HEK293T (cell line): ENCODE data around the gene ZNF580.

Source experiments
- BHLHE40 ChIP-seq: fragments of 450-650 bp; IDR thresholded peaks from 2 replicates; pipeline ENCODE4 v1.6.1; 2016; ENCODE audit warnings: mild to moderate bottlenecking, moderate library complexity, borderline replicate concordance
- CTBP1 ChIP-seq: fragments of 450-650 bp; IDR thresholded peaks from 2 replicates; pipeline ENCODE4 v1.6.1; 2016; ENCODE audit warnings: borderline replicate concordance
- ELF4 ChIP-seq: fragments of 450-650 bp; IDR thresholded peaks from 2 replicates; pipeline ENCODE4 v1.6.1; 2017; ENCODE audit warnings: antibody characterized with exemption
- FOXM1 ChIP-seq: fragments of 450-650 bp; IDR thresholded peaks from 2 replicates; pipeline ENCODE4 v1.6.1; 2017; ENCODE audit warnings: mild to moderate bottlenecking, borderline replicate concordance
- HDGF ChIP-seq: fragments of 450-650 bp; IDR thresholded peaks from 2 replicates; pipeline ENCODE4 v1.6.1; 2017; ENCODE audit warnings: antibody characterized with exemption, borderline replicate concordance
- L3MBTL2 ChIP-seq: fragments of 450-650 bp; conservative IDR thresholded peaks from 2 replicates; pipeline ENCODE4 v1.6.1; 2016; ENCODE audit warnings: mild to moderate bottlenecking
- SP1 ChIP-seq: fragments of 450-650 bp; IDR thresholded peaks from 2 replicates; pipeline ENCODE4 v1.6.1; 2017
- TF ChIP-seq, protein P1 (sequence below): fragments of 450-650 bp; IDR thresholded peaks from 2 replicates; pipeline ENCODE4 v1.6.1; 2016

DNA sequence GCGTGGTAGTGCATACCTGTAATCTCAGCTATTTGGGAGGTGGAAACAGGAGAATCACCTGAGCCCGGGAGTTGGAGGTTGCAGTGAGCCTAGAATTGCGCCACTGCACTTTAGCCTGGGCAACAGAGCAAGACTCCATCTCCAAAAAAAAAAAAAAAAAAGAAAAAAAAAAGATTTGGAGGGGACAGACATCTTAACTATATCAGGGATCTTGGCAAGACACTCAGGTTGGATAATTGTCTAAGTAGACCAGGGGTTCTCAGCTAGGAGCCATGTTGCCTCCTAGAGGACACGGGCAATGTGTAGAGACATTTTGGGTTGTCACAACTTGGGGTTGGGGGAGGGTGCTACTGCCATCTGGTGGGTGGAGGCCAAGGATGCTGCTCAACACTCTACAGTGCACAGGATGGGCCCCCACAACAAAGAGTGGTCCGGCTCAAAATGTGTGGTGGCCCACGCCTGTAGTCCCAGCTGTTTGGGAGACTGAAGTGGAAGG is 1.9 kb upstream of the ZNF580 start:
- TF ChIP-seq FOXM1 (no peak), BHLHE40 (no peak), SP1 (no peak), HDGF (no peak), ELF4 (no peak), L3MBTL2 (no peak), CTBP1 (no peak)
- TF ChIP-seq, protein P1, sequence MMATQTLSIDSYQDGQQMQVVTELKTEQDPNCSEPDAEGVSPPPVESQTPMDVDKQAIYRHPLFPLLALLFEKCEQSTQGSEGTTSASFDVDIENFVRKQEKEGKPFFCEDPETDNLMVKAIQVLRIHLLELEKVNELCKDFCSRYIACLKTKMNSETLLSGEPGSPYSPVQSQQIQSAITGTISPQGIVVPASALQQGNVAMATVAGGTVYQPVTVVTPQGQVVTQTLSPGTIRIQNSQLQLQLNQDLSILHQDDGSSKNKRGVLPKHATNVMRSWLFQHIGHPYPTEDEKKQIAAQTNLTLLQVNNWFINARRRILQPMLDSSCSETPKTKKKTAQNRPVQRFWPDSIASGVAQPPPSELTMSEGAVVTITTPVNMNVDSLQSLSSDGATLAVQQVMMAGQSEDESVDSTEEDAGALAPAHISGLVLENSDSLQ = no peak
